HG03159 (cell line): ENCODE measurements around the gene ZFYVE26.
"Not testable (repeated sequence)": the region's sequence is repeated elsewhere in the genome, so short reads cannot be mapped to it uniquely, and the experiment has no call there.

ENCODE experiments used
- ATAC-seq: cut with Tn5 transposase; IDR thresholded peaks from one replicate; pipeline ENCODE4 v1.9.1; 2021; ENCODE audit warnings: mild to moderate bottlenecking, moderate library complexity; ENCODE audit not compliant: unreplicated experiment

Gene ZFYVE26

GRCh38 chr14:67717048-67717447, 99.3 kb downstream of the ZFYVE26 start:
- no peak for ATAC-seq

- ATAC-seq, result no peak
Observed at GRCh38 chr14:67710209-67710608, 106.2 kb downstream of the ZFYVE26 start.

GRCh38 chr14:67709796-67710195, 106.6 kb downstream of the ZFYVE26 start:
- not testable (repeated sequence) for ATAC-seq

GRCh38 chr14:67709346-67709745, 107.0 kb downstream of the ZFYVE26 start:
- not testable (repeated sequence) for ATAC-seq

GRCh38 chr14:67705211-67705610, 111.2 kb downstream of the ZFYVE26 start:
- no peak for ATAC-seq

GRCh38 chr14:67704484-67705089, 111.8 kb downstream of the ZFYVE26 start:
- ATAC-seq, result no peak

GRCh38 chr14:67703997-67704396, 112.4 kb downstream of the ZFYVE26 start:
- no peak for ATAC-seq

GRCh38 chr14:67701492-67701891, 114.9 kb downstream of the ZFYVE26 start, which contains the start of gene RDH12:
Gene RDH12, plus strand, starts transcription at chr14:67701886. Its CDS starts 20,757 bp downstream, at chr14:67722643.
- ATAC-seq, result not testable (repeated sequence)

GRCh38 chr14:67698179-67698578, 118.2 kb downstream of the ZFYVE26 start:
- no peak for ATAC-seq

- no peak for ATAC-seq
Observed at GRCh38 chr14:67697006-67697405, 119.4 kb downstream of the ZFYVE26 start.
